Measurements from ENCODE around the gene NLK.

GRCh38 chr17:28127196-28127595 lies 84.7 kb downstream of the NLK start:
- TF ChIP-seq POLR2A (IDR thresholded peaks at IDR 0.05; ENCODE audit: low read depth, low read length), result no peak
- TF ChIP-seq, protein P1, sequence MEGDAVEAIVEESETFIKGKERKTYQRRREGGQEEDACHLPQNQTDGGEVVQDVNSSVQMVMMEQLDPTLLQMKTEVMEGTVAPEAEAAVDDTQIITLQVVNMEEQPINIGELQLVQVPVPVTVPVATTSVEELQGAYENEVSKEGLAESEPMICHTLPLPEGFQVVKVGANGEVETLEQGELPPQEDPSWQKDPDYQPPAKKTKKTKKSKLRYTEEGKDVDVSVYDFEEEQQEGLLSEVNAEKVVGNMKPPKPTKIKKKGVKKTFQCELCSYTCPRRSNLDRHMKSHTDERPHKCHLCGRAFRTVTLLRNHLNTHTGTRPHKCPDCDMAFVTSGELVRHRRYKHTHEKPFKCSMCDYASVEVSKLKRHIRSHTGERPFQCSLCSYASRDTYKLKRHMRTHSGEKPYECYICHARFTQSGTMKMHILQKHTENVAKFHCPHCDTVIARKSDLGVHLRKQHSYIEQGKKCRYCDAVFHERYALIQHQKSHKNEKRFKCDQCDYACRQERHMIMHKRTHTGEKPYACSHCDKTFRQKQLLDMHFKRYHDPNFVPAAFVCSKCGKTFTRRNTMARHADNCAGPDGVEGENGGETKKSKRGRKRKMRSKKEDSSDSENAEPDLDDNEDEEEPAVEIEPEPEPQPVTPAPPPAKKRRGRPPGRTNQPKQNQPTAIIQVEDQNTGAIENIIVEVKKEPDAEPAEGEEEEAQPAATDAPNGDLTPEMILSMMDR (conservative IDR thresholded peaks at IDR 0.05; ENCODE audit: low read depth, low read length), result no peak
- TF ChIP-seq, protein P2, sequence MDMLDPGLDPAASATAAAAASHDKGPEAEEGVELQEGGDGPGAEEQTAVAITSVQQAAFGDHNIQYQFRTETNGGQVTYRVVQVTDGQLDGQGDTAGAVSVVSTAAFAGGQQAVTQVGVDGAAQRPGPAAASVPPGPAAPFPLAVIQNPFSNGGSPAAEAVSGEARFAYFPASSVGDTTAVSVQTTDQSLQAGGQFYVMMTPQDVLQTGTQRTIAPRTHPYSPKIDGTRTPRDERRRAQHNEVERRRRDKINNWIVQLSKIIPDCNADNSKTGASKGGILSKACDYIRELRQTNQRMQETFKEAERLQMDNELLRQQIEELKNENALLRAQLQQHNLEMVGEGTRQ (IDR thresholded peaks at IDR 0.05; ENCODE audit: low read depth, low read length), result no peak

All from IMR-90 (cell line).